Osteoblast (primary cell): ENCODE data around the gene EEIG2. TPM values are rescaled to one million over a fixed set of nuclear protein-coding genes. Genes with fewer than 3 reads are reported as not detected.

Source experiments
- DNase-seq: peaks from one replicate; pipeline ENCODE4 v3.0.0; 2011; ENCODE audit warnings: low spot score, mixed read lengths; ENCODE audit not compliant: insufficient read length; ENCODE audit errors: missing footprints
- H2AFZ ChIP-seq: 2 replicates; pipeline ENCODE4 v1.6.0; 2011; ENCODE audit warnings: mild to moderate bottlenecking, low read length
- H3K27ac ChIP-seq: 2 replicates; pipeline ENCODE4 v1.5.1; 2011; ENCODE audit warnings: mild to moderate bottlenecking, low read depth, low read length, moderate library complexity
- H3K27me3 ChIP-seq: 2 replicates; pipeline ENCODE4 v1.6.0; 2012; ENCODE audit warnings: mild to moderate bottlenecking, control low read depth, inconsistent platforms, low read length, moderate library complexity; ENCODE audit not compliant: insufficient read depth
- H3K36me3 ChIP-seq: 2 replicates; pipeline ENCODE4 v1.5.1; 2011; ENCODE audit warnings: mild to moderate bottlenecking, low read length, control low read depth, moderate library complexity; ENCODE audit not compliant: insufficient read depth
- H3K4me1 ChIP-seq: 2 replicates; pipeline ENCODE4 v1.5.1; 2011; ENCODE audit warnings: mild to moderate bottlenecking, low read length, control low read depth, moderate library complexity; ENCODE audit not compliant: insufficient read depth
- H3K4me2 ChIP-seq: 2 replicates; pipeline ENCODE4 v1.6.0; 2011; ENCODE audit warnings: mild to moderate bottlenecking, low read length; ENCODE audit not compliant: insufficient read depth
- H3K4me3 ChIP-seq: fragments of 200-600 bp; sonication (generic); 3 replicates; pipeline ENCODE4 v1.5.1; 2012; ENCODE audit warnings: mild to moderate bottlenecking, low read length, inconsistent platforms; ENCODE audit not compliant: insufficient read depth
- H3K79me2 ChIP-seq: 2 replicates; pipeline ENCODE4 v1.6.0; 2012; ENCODE audit warnings: mild to moderate bottlenecking, low read length, control low read depth, inconsistent platforms; ENCODE audit not compliant: insufficient read depth
- H3K9me3 ChIP-seq: 2 replicates; pipeline ENCODE4 v1.5.1; 2011; ENCODE audit warnings: low read depth, low read length, control low read depth
- H4K20me1 ChIP-seq: 2 replicates; pipeline ENCODE4 v1.6.0; 2012; ENCODE audit warnings: mild to moderate bottlenecking, low read length, control low read depth; ENCODE audit not compliant: insufficient read depth
- total RNA-seq: library from RNA; depleted of rRNA; stranded (reverse); fragments of >200 nt; gene quantifications from 2 replicates; pipeline ENCODE4 v1.2.3, GENCODE V29; 2012
- TF ChIP-seq, protein P1 (sequence below): IDR thresholded peaks from 2 replicates; pipeline ENCODE4 v1.5.1; 2011; ENCODE audit warnings: mild to moderate bottlenecking, low read depth, low read length, moderate library complexity; ENCODE audit errors: extremely low read depth

Gene EEIG2
- total RNA-seq, 1 donor: 11.2 TPM

DNA sequence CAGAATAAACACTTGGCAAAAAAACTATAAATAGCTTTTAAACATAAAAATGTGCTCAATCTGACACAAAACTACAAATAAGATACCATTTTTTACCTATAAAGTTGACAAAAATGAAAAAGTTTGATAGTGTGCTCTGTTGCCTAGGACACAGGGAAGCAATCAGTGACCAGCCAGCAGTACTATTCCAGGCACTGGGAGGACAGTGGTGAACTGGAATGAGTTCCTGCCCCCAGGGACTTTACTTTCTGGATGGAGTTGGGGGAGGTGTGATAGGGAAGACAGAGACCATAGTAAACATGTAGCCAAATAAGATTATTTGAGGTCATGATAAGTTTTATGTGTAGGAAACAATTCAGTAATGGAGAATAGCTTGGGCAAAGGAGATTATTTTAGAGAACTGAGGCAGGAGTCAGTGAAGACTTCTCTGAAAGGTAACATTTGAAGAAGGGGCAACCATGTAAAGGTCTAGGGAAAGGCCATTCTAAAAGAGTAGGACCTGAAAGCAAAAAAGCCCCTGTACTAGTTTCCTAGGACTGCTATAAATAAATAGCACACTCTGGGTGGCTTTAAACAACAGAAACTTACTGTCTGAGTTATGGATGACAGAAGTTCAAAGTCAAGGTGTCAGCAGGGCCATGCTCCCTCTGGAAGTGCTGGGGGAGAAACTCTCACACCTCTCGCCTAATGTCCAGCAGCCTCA, 42.0 kb downstream of the EEIG2 start:
- Histone ChIP-seq H3K9me3 (no peaks in the 10 kb centered on the region), H3K36me3 (no peaks in the 10 kb centered on the region), H3K27ac (no peak overlapping the region), H3K27me3 (no peaks in the 10 kb centered on the region), H2AFZ (no peak overlapping the region), H3K4me2 (no peak overlapping the region), H3K4me1 (peaks cover 4% of the 10 kb centered on the region), H3K79me2 (no peaks in the 10 kb centered on the region), H4K20me1 (no peaks in the 10 kb centered on the region), H3K4me3 (no peak overlapping the region)
- TF ChIP-seq, protein P1, sequence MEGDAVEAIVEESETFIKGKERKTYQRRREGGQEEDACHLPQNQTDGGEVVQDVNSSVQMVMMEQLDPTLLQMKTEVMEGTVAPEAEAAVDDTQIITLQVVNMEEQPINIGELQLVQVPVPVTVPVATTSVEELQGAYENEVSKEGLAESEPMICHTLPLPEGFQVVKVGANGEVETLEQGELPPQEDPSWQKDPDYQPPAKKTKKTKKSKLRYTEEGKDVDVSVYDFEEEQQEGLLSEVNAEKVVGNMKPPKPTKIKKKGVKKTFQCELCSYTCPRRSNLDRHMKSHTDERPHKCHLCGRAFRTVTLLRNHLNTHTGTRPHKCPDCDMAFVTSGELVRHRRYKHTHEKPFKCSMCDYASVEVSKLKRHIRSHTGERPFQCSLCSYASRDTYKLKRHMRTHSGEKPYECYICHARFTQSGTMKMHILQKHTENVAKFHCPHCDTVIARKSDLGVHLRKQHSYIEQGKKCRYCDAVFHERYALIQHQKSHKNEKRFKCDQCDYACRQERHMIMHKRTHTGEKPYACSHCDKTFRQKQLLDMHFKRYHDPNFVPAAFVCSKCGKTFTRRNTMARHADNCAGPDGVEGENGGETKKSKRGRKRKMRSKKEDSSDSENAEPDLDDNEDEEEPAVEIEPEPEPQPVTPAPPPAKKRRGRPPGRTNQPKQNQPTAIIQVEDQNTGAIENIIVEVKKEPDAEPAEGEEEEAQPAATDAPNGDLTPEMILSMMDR: no peak
- no peak for DNase-seq

DNA sequence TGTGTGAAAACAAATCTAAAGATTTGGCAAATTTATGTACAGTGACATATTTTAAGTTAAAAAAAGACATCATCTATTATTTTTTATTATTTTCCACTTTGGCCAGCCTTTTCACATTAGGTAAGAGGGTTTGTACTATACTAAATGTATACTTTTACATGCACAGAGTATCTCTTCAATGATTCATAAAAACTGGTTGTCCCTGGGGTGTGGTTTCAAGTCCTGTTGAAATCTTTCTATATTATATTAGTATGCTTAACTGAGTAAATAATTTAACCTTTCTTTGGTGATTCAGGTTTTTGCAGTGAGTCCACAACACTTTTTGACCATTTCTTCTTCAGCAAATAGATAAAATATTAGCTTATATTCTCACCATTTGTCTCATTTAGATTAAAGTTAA, 45.7 kb downstream of the EEIG2 start:
- no peaks in the 10 kb centered on the region for H3K79me2 ChIP-seq
- no peaks in the 10 kb centered on the region for H3K4me1 ChIP-seq
- no peaks in the 10 kb centered on the region for H3K27me3 ChIP-seq
- H4K20me1 ChIP-seq: no peaks in the 10 kb centered on the region
- no peaks in the 10 kb centered on the region for H3K9me3 ChIP-seq
- no peaks in the 10 kb centered on the region for H3K36me3 ChIP-seq
- no peak for DNase-seq
- no peak overlapping the region for H3K4me2 ChIP-seq
- no peak overlapping the region for H3K27ac ChIP-seq
- H3K4me3 ChIP-seq: no peak overlapping the region
- no peak overlapping the region for H2AFZ ChIP-seq
- TF ChIP-seq, protein P1: no peak

DNA sequence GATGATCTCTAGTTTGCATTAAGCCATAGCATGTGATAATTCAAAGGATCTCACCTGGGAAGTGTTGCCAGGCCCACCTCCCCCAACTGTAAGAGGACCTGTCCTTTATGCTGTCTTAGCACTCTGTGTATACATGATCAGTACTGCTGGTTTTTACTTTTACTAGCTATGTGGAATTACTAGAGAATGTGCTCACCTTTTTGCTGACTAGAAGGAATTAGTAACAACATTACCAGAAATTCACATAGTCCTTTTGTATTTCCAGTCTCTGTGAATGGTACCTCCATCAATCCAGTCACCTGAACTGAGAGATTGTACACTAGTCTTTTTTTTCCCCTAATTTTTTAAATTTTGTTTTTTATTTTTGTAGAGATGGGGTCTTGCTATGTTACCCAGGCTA, 46.6 kb downstream of the EEIG2 start:
- H4K20me1 ChIP-seq: no peaks in the 10 kb centered on the region
- H3K4me2 ChIP-seq: no peak overlapping the region
- H3K9me3 ChIP-seq: no peaks in the 10 kb centered on the region
- H3K79me2 ChIP-seq: no peaks in the 10 kb centered on the region
- no peak overlapping the region for H3K4me3 ChIP-seq
- H2AFZ ChIP-seq: no peak overlapping the region
- H3K27me3 ChIP-seq: no peaks in the 10 kb centered on the region
- no peaks in the 10 kb centered on the region for H3K36me3 ChIP-seq
- H3K27ac ChIP-seq: no peak overlapping the region
- no peaks in the 10 kb centered on the region for H3K4me1 ChIP-seq
- DNase-seq: no peak
- TF ChIP-seq, protein P1: no peak

DNA sequence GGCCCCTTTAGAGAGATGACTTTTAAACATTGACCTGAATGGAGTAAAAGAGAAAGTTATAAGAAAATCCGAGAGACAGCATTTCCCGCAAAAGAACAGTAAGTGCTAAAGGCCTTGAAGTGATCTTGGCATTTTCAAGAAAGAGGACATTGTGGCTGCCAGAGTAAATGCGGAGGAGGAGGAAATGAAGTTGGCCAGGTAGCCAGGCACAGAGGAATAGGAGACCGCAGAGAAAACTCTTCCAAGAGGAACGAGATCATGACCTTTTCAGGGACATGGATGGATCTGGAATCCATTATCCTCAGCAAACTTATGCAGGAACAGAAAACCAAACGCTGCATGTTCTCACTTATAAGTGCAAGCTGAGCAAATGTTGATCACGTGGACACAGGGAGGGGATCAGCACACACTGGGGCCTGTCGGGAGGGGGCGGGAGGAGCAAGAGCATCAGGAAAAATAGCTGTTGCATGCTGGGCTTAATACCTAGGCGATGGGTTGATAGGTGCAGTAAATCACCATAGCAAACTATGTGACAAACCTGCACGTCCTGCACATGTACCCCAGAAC, 49.7 kb downstream of the EEIG2 start:
- no peaks in the 10 kb centered on the region for H3K9me3 ChIP-seq
- no peaks in the 10 kb centered on the region for H3K36me3 ChIP-seq
- TF ChIP-seq, protein P1: no peak
- H3K27ac ChIP-seq: no peak overlapping the region
- H3K79me2 ChIP-seq: no peaks in the 10 kb centered on the region
- H3K4me3 ChIP-seq: no peak overlapping the region
- DNase-seq: no peak
- H3K27me3 ChIP-seq: no peaks in the 10 kb centered on the region
- H3K4me2 ChIP-seq: no peak overlapping the region
- H2AFZ ChIP-seq: no peak overlapping the region
- no peaks in the 10 kb centered on the region for H3K4me1 ChIP-seq
- no peaks in the 10 kb centered on the region for H4K20me1 ChIP-seq
